GM23248 (cell line): Measurements from ENCODE around the gene PLA2G4E. TPM values are rescaled to one million over a fixed set of nuclear protein-coding genes. Genes with fewer than 3 reads are reported as not detected.

Experiments
- DNase-seq: peaks from one replicate; pipeline ENCODE4 v3.0.0-alpha.2; 2015
- H2AFZ ChIP-seq: fragments of 200-600 bp; sonication (generic); 2 replicates; pipeline ENCODE4 v1.6.1; 2016; ENCODE audit warnings: antibody characterized with exemption
- H3F3A ChIP-seq: fragments of 200-600 bp; sonication (generic); 2 replicates; pipeline ENCODE4 v1.6.1; 2016; ENCODE audit warnings: mild to moderate bottlenecking, antibody characterized with exemption, mixed run types; ENCODE audit not compliant: insufficient read depth
- H3K27ac ChIP-seq: fragments of 200-600 bp; sonication (generic); 2 replicates; pipeline ENCODE4 v1.5.1; 2016; ENCODE audit warnings: mild to moderate bottlenecking
- H3K27me3 ChIP-seq: fragments of 200-600 bp; sonication (generic); replicated peaks from 2 replicates; pipeline ENCODE4 v1.6.1; 2016; ENCODE audit warnings: mild to moderate bottlenecking; ENCODE audit not compliant: insufficient read depth
- H3K36me3 ChIP-seq: fragments of 200-600 bp; sonication (generic); 2 replicates; pipeline ENCODE4 v1.6.1; 2016; ENCODE audit warnings: low read depth, mild to moderate bottlenecking
- H3K4me1 ChIP-seq: fragments of 200-600 bp; sonication (generic); 2 replicates; pipeline ENCODE4 v1.6.1; 2016; ENCODE audit warnings: mild to moderate bottlenecking; ENCODE audit not compliant: insufficient read depth
- H3K4me2 ChIP-seq: fragments of 200-600 bp; sonication (generic); one replicate; pipeline ENCODE4 v1.6.1; 2016; ENCODE audit warnings: mild to moderate bottlenecking; ENCODE audit not compliant: unreplicated experiment
- H3K4me3 ChIP-seq: fragments of 200-600 bp; sonication (generic); 2 replicates; pipeline ENCODE4 v1.5.1; 2016; ENCODE audit warnings: mild to moderate bottlenecking
- H3K79me2 ChIP-seq: fragments of 200-600 bp; sonication (generic); 2 replicates; pipeline ENCODE4 v1.6.1; 2016; ENCODE audit warnings: mild to moderate bottlenecking; ENCODE audit not compliant: insufficient read depth
- H3K9ac ChIP-seq: fragments of 200-600 bp; sonication (generic); 2 replicates; pipeline ENCODE4 v1.6.1; 2016; ENCODE audit warnings: mild to moderate bottlenecking
- H3K9me2 ChIP-seq: fragments of 200-600 bp; sonication (generic); 2 replicates; pipeline ENCODE4 v1.6.1; 2016; ENCODE audit warnings: mixed run types, mild to moderate bottlenecking, moderate library complexity; ENCODE audit not compliant: insufficient read depth
- H3K9me3 ChIP-seq: fragments of 200-600 bp; sonication (generic); one replicate; pipeline ENCODE4 v1.6.1; 2017; ENCODE audit warnings: low read depth
- H4K20me1 ChIP-seq: fragments of 200-600 bp; sonication (generic); 2 replicates; pipeline ENCODE4 v1.6.0; 2016; ENCODE audit not compliant: insufficient read depth
- EZH2 ChIP-seq: fragments of 200-600 bp; sonication (generic); IDR thresholded peaks from 2 replicates; pipeline ENCODE4 v1.6.1; 2018; ENCODE audit warnings: antibody characterized with exemption, mild to moderate bottlenecking; ENCODE audit not compliant: insufficient read depth, poor library complexity, severe bottlenecking
- EZH2phosphoT487 ChIP-seq: fragments of 200-600 bp; sonication (generic); IDR thresholded peaks from 2 replicates; pipeline ENCODE4 v1.6.1; 2018; ENCODE audit warnings: antibody characterized with exemption, moderate library complexity, mild to moderate bottlenecking, low read depth; ENCODE audit not compliant: insufficient read depth
- WGBS, 2 experiments: methylation state at CpG; one replicate each; pipeline ENCODE4 v1.1.6; 2015 to 2017; ENCODE audit warnings: low lambda C conversion rate in 2 of 2, low coverage in 1 of 2; ENCODE audit errors: missing lambda C conversion rate in 2 of 2; 5-methylcytosine and 5-hydroxymethylcytosine counted together
- in situ Hi-C: fragments of 300-500 bp; cut with MboI; formaldehyde crosslinking; loops from 2 replicates; pipeline ENCODE4 v1.15.0; 2020
- polyA plus RNA-seq: library from polyadenylated mRNA; unstranded; fragments of >200 nt; fragmentation: Nextera tagmentation; extraction: Ambion mirVana; gene quantifications from 2 replicates; pipeline ENCODE4 v1.2.1, GENCODE V29; 2016
- total RNA-seq: library from RNA; depleted of rRNA; stranded (reverse); fragments of >200 nt; shearing (Covaris generic); gene quantifications from 2 replicates; pipeline ENCODE4 v1.2.3, GENCODE V29; 2014

Gene PLA2G4E
- total and polyA plus RNA-seq, 2 experiments from 2014 or later: not detected

DNA sequence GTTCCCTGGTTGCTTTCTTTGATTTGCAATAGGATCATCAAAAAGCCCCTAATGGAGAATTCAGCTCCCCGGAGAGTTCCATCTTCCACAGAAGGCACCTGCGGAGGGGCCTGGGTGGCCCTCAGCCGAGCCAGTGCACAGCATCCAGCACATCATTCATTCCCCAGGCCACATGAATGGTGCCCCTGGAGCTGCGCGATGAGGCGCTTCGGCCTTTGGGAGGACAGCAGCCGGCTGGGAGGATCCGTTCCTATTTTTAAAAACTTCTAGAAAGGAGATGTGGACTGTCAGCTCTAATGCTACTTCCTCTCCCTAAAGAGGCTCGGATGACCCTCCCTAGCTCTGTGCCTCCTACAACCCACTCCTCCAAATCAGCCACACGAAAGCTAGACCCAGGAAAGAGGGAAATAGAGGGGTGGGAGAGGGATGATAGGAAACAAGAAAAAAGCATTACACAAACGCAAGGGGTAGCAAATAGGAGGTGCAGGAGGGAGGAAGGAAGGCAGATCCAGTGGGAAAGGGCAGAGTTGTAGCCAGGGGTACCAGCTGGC lies 68.8 kb downstream of the PLA2G4E start:
- H3K79me2 ChIP-seq: peaks cover 40% of the 10 kb centered on the region
- no peaks in the 10 kb centered on the region for H3K9me2 ChIP-seq
- WGBS, 2 experiments: 92 to 95% methylated on average over 12 of the region's 12 CpGs
- H3K27me3 ChIP-seq: no peaks in the 10 kb centered on the region
- 0 out of 2 replicates have a peak, but pooled peaks cover 6% of the 10 kb centered on the region for H3F3A ChIP-seq
- H3K4me2 ChIP-seq: no peak overlapping the region
- no peak for TF ChIP-seq EZH2
- no peak for TF ChIP-seq EZH2phosphoT487
- no peak overlapping the region for H2AFZ ChIP-seq
- 0 out of 2 replicates have a peak, but pooled peaks cover 7% of the 10 kb centered on the region for H3K36me3 ChIP-seq
- no peaks in the 10 kb centered on the region for H3K9me3 ChIP-seq
- no peak overlapping the region for H3K9ac ChIP-seq
- no peak overlapping the region for H3K4me3 ChIP-seq
- H4K20me1 ChIP-seq: no peaks in the 10 kb centered on the region
- H3K4me1 ChIP-seq: peaks cover 19% of the 10 kb centered on the region
- in situ Hi-C loops: no loop called here
- no peak for DNase-seq
- H3K27ac ChIP-seq: no peak overlapping the region

DNA sequence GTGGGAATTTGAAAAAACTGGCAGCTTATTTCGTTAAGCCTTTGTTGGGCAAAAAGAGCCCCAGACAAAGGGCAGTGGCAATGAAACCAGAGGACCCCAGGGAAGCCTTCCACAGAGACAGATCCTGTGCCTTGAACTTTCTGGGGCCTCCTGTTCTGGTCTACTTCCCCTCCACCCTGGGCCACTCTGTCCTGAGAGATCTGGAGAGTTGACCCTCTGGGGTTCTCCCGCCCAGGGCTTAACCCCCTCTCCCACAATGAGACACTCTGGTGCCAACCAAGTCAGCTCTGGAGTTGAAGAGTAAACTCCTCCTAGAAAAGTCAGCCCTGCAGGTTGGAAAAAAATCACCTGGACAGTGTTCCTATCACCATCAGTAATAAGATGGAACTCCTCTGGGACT lies 69.3 kb downstream of the PLA2G4E start:
- Histone ChIP-seq H3K27me3 (no peaks in the 10 kb centered on the region), H3K4me3 (no peak overlapping the region), H3K4me2 (no peak overlapping the region), H3K36me3 (0 out of 2 replicates have a peak, but pooled peaks cover 7% of the 10 kb centered on the region), H3K4me1 (peaks cover 19% of the 10 kb centered on the region), H4K20me1 (no peaks in the 10 kb centered on the region), H3K9ac (no peak overlapping the region), H3K9me3 (no peaks in the 10 kb centered on the region), H3K79me2 (peaks cover 40% of the 10 kb centered on the region), H3K27ac (no peak overlapping the region), H3F3A (0 out of 2 replicates have a peak, but pooled peaks cover 6% of the 10 kb centered on the region), H3K9me2 (no peaks in the 10 kb centered on the region), H2AFZ (no peak overlapping the region)
- no peak for TF ChIP-seq EZH2phosphoT487
- no peak for TF ChIP-seq EZH2
- in situ Hi-C loops: no loop called here
- no peak for DNase-seq
- 40 to 45% methylated on average over 2 of the region's 2 CpGs for WGBS, 2 experiments

DNA sequence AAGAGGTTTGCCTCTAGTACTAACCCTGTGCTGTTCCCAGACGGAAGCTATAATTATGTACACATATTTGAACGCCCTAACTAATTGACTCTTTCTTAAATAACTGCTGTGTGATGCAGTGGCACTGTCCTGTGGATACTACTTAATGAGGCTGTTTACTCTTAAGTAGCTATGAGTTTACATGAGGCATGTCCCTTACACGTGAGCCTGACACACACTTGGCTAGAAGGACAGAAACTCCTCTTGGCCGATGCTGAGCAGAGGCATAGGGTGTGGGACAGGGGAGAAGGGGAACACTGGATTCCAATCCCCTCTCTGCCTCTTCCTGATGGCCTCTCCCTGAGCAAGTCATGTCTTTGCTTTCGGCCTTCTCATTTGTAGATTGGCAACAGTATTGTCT lies 70.4 kb downstream of the PLA2G4E start:
- H3K4me1 ChIP-seq: peaks cover 19% of the 10 kb centered on the region
- peak overlapping the region; percentile 36 for H3K27ac ChIP-seq
- 0 out of 2 replicates have a peak, but pooled peaks cover 6% of the 10 kb centered on the region for H3F3A ChIP-seq
- no peak overlapping the region for H3K4me3 ChIP-seq
- in situ Hi-C loops: no loop called here
- peaks cover 37% of the 10 kb centered on the region for H3K79me2 ChIP-seq
- no peaks in the 10 kb centered on the region for H3K9me2 ChIP-seq
- 17 to 21% methylated on average over 5 of the region's 5 CpGs for WGBS, 2 experiments
- H4K20me1 ChIP-seq: no peaks in the 10 kb centered on the region
- 0 out of 2 replicates have a peak overlapping the region, but pooled peaks have one; percentile 22 for H3K9ac ChIP-seq
- no peak overlapping the region for H2AFZ ChIP-seq
- 0 out of 2 replicates have a peak, but pooled peaks cover 7% of the 10 kb centered on the region for H3K36me3 ChIP-seq
- no peaks in the 10 kb centered on the region for H3K9me3 ChIP-seq
- peak overlapping the region; percentile 29 for H3K4me2 ChIP-seq
- no peaks in the 10 kb centered on the region for H3K27me3 ChIP-seq
- peak; percentile 66 for DNase-seq
- TF ChIP-seq EZH2phosphoT487 (no peak), EZH2 (no peak)

DNA sequence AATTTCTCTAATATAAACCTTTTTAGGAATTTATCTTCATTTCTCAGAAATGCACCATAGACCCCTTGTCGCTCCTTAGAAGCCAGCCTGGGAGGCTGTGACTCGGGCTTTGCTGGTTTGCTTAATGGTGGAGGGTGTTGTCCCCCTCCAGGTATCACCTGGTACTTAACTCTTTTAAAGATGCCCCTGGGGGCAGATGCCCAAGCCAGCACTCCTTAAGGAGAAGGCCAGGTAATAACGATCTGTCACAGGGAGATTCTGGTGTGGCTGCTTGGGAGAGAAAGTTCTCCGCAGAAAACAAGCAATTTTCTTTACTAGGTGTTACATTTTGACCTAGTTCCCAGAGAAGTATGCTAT lies 70.7 kb downstream of the PLA2G4E start:
- peak overlapping the region; percentile 29 for H3K4me2 ChIP-seq
- H3K27ac ChIP-seq: peak overlapping the region; percentile 36
- WGBS, 2 experiments: 78 to 80% methylated on average over 4 of the region's 4 CpGs
- no peaks in the 10 kb centered on the region for H3K9me3 ChIP-seq
- H3K36me3 ChIP-seq: 0 out of 2 replicates have a peak, but pooled peaks cover 7% of the 10 kb centered on the region
- H4K20me1 ChIP-seq: no peaks in the 10 kb centered on the region
- H3F3A ChIP-seq: peaks cover 8% of the 10 kb centered on the region
- H3K4me1 ChIP-seq: peaks cover 22% of the 10 kb centered on the region
- H3K79me2 ChIP-seq: peaks cover 33% of the 10 kb centered on the region
- no peak overlapping the region for H3K4me3 ChIP-seq
- in situ Hi-C loops: no loop called here
- H3K9me2 ChIP-seq: no peaks in the 10 kb centered on the region
- no peak overlapping the region for H2AFZ ChIP-seq
- DNase-seq: no peak
- peak overlapping the region; percentile 22; the same call in 1 of the 2 replicates for H3K9ac ChIP-seq
- TF ChIP-seq EZH2: no peak
- no peak for TF ChIP-seq EZH2phosphoT487
- H3K27me3 ChIP-seq: no peaks in the 10 kb centered on the region
